ENCODE data around the gene TMPRSS13.
"Not testable (repeated sequence)": the region's sequence is repeated elsewhere in the genome, so short reads cannot be mapped to it uniquely, and the experiment has no call there.

TMPRSS13 gene

DNA sequence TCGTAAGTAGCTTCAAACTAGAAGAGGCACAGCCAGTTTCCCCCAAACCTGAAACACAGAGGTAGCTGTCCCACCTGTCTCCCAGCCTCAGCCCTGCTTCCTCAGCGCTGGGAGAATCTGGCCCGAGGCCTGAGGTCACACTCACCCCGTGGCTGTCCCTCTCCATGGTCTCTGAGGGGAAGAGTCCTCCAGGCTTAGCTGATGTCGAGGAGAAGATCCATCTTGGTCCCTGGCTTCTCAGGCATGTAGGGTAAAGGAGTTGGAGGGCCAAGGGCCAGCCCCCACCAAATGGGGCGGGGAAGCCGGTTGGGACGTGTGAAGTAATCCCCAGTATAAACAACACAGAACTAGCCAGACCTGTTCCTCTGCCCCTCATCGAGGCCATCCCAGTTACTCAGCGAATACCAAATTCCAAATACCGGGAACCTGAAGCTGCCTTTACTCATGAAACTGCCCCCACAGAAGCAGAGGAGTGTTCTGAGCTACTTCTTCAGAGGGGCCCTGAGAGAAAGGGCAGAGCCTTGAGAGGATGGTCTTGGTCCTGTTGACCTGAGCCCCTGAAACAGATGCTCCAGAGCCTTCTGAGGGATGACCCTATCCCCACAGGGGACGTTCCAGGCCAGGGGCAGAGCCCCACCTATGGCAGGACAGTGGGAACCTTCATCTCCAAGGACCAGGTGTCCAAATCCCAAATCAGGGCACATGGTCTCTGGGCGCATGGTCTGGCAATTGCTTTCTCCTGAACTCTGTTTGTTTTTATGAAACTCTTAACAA is at the start of gene TMPRSS13:
Gene TMPRSS13, minus strand, starts transcription at position 261 of the 774 bp plus-strand sequence. Its CDS starts 95 bp downstream, at position 166.
- DNase-seq, result no peak

DNA sequence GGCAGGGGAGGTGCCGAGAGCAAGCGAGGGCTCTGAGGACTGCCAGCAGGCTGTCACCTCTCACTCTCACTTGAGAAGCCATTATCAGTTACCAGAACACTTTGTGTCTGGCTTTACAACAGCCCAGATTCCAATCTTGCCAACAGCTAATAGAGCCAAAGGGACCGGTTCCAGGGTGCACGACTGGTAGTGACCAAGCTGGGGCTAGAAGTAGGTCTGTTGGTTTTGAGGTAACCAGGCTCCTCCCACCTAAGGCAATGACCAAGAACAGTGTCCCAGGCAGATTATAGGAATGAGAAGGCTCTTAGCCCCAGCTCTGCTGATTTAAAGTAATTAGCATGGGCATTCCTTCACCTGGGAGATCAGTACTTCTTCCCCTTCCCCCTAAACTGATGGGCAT is 49.8 kb upstream of the TMPRSS13 start:
- DNase-seq, result no peak

DNA sequence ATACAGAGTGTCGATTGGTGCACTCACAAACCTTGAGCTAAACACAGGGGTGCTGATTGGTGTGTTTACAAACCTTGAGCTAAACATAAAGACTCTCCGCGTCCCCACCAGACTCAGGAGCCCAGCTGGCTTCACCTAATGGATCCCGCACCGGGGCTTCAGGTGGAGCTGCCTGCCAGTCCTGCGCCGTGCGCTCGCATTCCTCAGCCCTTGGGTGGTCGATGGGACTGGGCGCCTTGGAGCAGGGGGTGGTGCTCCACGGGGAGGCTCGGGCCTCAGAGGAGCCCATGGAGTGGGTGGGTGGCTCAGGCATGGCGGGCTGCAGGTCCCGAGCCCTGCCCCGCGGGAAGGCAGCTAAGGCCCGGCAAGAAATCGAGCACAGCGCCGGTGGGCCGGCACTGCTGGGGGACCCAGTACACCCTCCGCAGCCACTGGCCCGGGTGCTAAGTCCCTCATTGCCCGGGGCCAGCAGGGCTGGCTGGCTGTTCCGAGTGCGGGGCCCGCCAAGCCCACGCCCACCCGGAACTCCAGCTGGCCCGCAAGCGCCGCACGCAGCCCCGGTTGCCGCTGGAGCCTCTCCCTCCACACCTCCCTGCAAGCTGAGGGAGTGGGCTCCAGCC is 49.2 kb upstream of the TMPRSS13 start:
- not testable (repeated sequence) for DNase-seq

DNA sequence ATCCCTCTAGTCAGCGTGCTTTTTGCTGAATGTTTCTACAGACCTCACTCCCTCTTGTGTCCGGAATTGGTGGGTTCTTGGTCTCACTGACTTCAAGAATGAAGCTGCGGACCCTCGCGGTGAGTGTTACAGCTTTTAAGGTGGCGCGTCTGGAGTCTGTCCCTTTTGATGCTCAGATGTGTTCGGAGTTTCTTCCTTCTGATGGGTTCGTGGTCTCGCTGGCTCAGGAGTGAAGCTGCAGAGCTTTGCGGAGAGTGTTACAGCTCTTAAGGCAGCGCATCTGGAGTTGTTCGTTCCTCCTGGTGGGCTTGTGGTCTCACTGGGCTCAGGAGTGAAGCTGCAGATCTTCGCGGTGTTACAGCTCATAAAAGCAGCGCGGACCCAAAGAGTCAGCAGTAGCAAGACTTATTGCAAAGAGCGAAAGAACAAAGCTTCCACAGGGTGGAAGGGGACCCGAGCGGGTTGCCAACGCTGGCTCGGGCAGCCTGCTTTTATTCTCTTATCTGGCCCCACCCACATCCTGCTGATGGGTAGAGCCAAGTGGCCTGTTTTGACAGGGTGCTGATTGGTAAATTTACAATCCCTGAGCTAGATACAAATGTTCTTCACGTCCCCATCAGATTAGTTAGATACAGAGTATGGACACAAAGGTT is 48.5 kb upstream of the TMPRSS13 start:
- not testable (repeated sequence) for DNase-seq

- no peak for DNase-seq
Observed at GRCh38 chr11:117977029-117977428, 47.8 kb upstream of the TMPRSS13 start.

GRCh38 chr11:117976445-117976844 is 47.2 kb upstream of the TMPRSS13 start:
- no peak for DNase-seq

DNA sequence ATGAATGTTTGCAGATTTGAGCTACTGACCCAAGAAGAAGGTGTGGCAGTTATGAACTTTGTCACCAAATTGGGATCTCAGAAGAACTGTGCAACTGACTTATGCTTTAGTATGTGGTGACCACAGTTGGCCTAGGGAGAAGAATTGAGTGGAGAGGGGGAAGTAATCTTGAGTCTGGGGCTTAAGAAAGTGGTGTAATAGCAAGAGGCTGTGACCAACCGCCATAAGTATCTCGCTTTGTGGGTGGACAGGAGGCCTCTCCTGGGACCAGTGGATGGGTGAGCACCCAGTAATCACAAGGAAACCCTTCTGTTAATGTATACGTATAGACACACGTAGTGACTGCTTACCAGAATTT is 44.3 kb upstream of the TMPRSS13 start:
- DNase-seq, result no peak

GRCh38 chr11:117972629-117973502 is 43.7 kb upstream of the TMPRSS13 start:
- no peak for DNase-seq

- DNase-seq, result no peak
Observed at GRCh38 chr11:117972044-117972443, 42.8 kb upstream of the TMPRSS13 start.

DNA sequence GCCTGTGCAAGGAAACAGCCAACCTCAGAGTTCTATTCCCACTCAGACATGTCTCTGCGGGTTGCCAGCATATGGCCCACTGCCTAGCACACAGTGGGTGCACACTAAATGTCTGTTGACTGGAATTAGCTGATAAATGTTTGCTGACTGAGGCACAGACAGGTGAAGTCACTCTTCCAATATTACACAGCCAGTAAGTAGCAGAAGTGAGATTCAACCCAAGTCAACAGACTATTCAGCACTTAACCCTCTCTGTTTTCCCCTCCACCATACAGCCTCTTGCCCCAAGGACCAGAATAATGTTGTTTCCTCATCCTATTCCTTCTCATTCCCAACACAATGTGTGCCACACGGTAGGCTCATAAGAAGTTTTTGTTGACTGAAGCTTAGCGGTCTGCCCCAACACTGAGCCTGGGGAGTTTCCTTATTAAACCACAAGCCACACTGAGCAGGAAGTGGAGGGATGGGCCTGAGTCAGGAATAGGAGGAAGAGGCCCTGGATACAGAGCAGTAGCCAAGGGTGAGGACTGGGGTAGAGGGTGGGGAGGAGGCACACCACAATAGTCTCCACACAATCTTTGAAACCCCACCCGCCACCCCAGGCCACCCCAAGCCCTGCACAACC is 41.3 kb upstream of the TMPRSS13 start:
- peak; percentile 12 for DNase-seq

DNA sequence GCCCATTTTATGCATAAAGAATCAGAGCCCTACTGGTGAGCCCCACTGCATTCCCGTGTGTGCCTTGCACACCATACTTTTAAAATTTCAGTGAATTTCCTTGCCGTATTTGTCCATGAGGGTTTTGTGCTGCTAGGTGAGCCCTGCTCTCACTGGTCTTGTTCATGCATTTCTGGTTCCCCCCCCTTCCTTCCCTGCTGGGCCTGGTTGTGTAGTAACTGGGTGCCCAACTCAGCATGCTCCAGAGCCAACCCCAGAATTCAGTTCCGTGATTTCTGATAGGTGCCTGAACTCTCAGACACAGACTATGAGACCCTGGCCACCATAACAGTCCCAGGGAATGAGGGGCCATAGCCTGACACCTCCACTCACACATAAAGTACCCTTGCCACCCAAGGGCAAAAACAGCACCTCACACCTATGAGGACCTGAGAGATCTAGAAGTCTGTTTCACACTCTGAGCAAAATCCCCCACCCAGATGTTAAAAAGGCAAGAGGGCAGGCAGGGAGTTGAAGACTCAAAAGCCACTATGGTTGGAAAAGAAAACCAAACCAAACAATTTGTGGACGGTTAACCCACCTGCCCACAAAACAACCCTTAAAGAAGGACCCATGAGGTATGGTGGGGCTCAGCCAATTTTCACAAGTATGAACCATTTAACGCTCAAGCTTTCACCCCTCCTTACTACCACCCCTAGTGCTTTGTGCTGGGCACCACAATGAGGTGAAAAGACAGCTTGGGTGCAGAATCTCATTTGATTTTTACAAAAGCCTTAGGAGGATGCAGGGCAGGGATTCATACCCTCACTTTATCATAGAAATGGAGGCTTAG is 40.2 kb upstream of the TMPRSS13 start:
- DNase-seq, result no peak

DNA sequence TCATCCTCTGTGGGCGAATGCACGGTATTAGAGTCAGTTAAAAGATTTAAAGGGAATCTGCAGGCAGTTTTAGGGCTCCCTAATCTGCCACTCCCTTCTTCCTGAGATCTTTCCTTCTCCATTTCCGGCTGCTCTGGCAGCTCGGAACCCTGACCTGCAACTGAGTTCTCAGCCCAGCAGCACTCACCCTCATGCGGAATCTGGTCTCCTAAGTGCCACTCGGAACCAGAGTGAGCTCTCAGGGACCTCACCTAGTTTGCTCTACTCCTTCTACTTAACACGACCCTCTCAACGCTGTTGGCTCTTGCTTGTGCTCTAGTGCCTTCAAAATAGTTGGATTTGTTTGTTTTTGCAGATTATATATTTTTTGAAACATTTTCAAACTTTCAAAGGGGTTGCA is 37.7 kb upstream of the TMPRSS13 start:
- no peak for DNase-seq

DNA sequence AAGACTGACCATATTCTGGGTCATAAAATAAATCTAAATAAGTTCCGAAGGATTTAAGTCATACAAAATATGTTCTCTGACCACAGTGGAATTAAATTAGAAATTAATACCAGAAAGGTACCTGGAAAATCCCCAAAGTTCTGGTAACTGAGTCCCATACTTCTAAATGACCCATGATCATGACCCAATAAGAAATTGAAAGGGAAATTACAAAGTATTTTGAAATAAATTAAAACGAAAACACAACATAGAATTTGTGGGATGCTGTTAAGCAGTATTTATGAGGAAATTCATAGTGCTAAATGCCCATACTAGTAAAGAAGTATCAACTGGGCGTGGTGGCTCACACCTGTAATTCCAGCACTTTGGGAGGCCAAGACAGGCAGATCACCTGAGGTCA is 33.6 kb upstream of the TMPRSS13 start:
- DNase-seq, result no peak

- DNase-seq, result no peak
Observed at GRCh38 chr11:117961896-117962295, 32.7 kb upstream of the TMPRSS13 start.

- DNase-seq, result no peak
Observed at GRCh38 chr11:117960406-117960805, 31.2 kb upstream of the TMPRSS13 start.

DNA sequence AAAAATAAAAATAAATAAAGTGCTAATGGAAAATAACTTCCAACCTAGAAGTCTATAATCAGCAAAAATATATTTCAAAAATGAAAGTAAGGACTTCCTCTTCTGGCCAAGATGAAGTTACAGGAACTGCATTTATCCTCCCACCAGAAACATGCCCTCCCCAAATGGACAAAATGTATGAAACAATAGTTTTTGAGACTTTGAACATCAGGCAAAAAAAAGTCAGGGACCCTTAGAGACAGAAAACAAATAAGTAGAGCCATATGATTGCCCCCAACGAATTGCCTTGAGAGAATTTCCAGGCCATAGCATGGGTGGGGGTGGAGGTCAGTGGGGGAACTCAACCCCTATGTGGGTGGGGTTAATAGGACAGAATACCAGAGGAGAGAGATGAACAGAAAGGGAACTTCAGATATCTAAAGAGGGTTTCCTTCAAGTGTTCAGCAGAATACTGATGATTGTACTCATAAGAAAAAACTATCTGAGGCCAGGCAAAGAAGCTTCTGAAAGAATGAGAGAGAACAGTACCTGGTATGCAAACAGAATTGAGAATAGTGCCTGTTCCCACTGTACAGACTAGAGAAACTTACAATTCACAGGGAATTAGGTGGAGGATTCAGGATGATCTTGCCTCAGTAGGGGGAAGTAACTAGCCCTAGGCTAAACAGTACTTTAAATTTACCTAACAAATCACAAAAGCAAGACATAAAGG is 30.4 kb upstream of the TMPRSS13 start:
- no peak for DNase-seq

GRCh38 chr11:117958949-117959348 is 29.7 kb upstream of the TMPRSS13 start:
- no peak for DNase-seq

- no peak for DNase-seq
Observed at GRCh38 chr11:117953024-117953671, 23.9 kb upstream of the TMPRSS13 start.

- no peak for DNase-seq
Observed at GRCh38 chr11:117950993-117951961, 22.1 kb upstream of the TMPRSS13 start.
